GM12874 (cell line): ENCODE results near the gene GAS2L3.

Experiments used
- TF ChIP-seq, protein P1 (sequence below): IDR thresholded peaks from 2 replicates; pipeline ENCODE4 v1.5.1; 2011; ENCODE audit warnings: low read depth, mild to moderate bottlenecking, control low read depth, low read length, moderate library complexity; ENCODE audit not compliant: insufficient read depth

GAS2L3 gene

DNA sequence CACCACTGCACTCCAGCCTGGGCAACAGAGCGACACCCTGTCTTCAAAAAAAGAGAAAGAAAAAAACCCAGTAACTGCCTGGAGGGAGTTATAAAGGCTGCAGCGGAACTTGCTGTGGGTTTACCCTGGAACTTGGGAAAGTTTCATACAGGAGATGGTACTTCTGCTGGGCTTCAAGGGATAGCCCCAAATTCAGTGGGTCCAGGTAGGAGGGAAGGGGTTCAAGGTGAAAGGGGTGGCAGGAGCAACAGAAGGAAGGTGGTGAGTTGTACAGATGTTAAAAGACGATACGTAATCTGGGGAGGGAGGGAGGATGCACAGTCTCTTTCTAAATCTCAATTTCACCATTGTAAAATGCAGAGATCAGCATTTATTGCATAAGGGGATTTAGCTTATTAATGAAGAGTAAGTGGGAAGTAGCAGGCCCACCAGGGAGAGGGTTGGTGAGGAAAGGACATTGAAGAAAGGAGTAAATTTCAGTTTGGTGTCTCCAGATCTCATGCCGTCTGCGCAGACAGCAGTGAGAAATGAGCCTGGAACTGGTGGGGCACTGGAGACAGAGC, 8.5 kb upstream of the GAS2L3 start:
- TF ChIP-seq, protein P1, sequence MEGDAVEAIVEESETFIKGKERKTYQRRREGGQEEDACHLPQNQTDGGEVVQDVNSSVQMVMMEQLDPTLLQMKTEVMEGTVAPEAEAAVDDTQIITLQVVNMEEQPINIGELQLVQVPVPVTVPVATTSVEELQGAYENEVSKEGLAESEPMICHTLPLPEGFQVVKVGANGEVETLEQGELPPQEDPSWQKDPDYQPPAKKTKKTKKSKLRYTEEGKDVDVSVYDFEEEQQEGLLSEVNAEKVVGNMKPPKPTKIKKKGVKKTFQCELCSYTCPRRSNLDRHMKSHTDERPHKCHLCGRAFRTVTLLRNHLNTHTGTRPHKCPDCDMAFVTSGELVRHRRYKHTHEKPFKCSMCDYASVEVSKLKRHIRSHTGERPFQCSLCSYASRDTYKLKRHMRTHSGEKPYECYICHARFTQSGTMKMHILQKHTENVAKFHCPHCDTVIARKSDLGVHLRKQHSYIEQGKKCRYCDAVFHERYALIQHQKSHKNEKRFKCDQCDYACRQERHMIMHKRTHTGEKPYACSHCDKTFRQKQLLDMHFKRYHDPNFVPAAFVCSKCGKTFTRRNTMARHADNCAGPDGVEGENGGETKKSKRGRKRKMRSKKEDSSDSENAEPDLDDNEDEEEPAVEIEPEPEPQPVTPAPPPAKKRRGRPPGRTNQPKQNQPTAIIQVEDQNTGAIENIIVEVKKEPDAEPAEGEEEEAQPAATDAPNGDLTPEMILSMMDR = no peak

DNA sequence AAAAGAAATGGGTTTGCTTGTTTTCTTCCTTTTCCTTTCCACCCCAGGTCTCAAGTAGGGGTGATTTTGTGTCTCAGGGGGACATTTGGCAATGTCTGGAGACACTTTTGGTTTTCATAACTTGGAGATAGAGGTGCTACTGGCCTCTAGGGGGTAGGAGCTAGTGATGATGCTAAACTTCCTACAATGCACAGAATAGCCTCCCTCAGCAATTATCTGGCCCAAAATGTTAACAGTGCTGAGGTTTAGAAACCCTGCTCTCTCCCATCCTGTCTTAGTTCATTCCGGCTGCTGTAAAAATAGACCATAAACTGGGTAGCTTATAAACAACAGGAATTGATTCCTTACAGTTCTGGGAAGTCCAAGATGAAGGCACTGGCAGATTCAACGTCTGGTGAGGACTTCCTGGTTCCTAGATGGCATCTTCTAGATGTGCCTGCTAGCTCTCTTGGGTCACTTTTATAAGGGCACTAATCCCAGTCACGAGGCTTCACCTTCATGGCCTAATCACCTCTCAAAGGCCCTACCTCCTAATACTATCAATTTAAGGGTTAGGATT, 7.4 kb upstream of the GAS2L3 start:
- TF ChIP-seq, protein P1 = no peak

DNA sequence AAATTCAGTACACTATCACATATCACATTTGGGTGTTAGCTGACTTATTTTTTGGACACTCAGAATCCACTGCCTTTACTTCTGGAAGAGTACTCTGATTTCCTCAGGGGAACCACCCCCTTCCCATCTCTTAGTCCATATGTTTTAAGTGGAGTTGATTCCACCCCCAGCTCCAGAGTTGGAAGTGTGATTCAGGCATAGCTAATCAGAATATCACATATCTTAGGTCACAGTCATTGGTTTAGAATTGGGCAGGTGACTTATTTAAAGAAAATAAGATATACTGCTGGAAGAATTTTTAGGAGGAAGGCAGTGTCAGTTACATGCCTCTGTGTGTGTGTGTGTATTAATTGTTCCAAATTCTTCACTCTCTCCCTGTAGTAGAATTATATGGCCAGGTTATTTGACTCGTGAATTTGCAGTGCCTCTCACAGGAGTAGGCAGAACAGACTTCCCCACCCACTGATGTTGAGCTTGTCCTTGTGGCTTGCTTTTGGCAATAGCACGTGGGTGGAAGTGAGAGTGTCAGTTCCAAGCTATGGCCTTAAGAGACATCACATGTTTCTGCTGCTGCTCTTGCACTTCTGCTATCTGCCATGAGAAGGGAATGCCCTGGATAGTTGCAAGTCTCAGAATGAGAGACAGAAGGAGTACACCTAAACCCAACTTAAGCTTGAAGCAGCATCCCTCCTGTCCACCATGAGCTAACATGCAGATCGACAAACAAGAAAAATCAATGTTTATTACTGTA, 6.4 kb upstream of the GAS2L3 start:
- TF ChIP-seq, protein P1 = no peak

DNA sequence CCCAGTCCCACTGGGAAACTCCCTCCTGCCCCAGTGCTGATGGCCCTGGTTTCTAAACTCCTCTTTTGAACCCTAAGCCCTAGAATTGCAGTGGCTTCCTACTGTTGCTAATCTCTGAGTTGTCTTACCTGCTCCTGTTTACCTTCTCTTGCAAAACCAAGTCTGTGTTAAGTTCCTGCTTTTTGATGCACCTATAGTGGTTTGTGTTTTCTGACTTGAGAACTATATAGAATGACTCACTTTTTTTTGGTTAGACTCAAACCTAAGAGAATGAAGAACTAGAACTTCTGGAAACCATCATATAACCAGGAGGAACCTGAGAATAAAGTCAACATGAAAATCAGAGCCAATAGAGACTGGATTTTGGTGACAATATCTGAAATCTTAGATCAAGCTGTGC, 5.5 kb upstream of the GAS2L3 start:
- TF ChIP-seq, protein P1 = no peak

DNA sequence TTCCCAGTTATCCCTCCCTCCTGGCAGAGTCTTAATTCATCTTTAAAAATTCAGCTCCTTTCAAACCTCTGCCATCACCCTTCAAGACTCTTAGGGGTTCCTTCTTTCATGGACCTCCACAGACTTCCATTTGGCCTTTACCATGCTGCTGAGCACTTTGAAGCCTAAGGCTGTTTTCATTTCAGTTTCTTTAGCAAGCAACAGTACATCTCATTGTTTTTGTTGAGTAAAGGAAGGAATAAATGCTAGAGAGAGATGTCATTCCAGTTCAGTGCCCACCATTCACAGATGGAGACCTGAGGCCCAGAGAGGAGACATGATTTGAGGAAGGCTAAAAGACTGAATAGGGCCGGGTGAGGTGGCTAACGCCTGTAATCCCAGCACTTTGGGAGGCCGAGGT, 1.3 kb upstream of the GAS2L3 start:
- TF ChIP-seq, protein P1 = no peak

DNA sequence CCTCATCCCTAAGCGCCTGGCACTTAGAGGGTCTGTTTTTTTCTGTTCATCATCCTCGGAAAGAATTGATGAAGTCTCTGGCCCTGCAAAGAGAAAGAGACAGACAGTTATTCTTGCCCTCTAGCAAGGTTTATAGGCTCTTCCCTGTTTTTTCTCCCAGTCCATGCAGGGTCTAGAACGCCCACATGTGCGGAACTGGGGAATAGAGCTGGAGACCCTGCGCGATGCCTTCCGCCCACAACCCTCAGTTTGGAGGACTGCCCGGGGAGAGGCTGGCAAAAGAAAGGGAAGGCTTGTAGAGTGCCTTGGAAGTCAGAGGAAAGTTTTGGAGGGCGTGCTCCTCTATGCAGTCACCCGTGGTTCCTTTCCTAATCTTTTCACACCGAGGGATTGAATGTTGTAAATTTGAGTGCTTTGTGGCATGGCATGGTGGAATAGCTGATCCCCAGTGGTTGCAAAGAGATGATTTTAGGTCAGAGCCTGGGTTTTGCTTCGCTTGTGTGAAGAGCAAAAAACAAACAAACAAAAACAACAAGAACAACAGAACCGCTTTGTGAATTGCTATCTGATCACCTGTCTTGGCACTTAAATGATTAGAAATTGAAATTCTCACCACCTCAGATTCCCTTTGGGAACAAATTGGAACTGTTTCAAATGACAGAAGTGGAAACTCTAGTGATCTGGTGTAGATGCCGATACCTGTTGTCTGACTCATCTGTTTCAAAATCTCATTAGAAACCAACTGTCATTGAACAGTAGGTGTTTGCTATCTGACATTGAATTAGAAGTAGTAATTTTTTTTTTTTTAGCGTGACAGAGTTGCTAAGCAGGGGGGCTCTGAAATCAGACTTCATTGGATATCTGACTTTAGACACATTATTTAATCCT, 947 bp downstream of the GAS2L3 start:
- TF ChIP-seq, protein P1 = no peak
